SK-N-DZ (cell line): ENCODE results near the gene XRCC4.

Source experiments
- DNase-seq: peaks from one replicate; pipeline ENCODE4 v3.0.0-alpha.2; 2015; ENCODE audit warnings: low spot score

XRCC4 gene

DNA sequence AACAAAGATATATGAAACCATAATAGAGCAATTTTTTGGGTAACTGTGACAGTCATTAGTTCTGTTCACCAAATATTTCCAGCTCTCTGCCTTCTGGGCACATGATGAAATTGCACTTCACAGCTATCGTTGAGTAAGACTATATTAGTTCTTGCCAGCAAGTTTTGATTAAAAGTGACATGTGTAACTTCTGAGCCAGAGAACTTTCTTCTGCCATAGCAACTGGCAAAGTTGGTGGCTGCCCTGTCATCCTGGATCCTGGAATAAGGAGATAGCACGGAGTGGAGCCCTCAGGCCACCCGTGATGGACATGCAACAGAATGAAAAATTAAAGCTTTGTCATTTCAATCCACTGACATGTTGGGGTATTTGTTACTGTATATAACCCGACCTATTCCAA lies 199.8 kb downstream of the XRCC4 start:
- DNase-seq = no peak

DNA sequence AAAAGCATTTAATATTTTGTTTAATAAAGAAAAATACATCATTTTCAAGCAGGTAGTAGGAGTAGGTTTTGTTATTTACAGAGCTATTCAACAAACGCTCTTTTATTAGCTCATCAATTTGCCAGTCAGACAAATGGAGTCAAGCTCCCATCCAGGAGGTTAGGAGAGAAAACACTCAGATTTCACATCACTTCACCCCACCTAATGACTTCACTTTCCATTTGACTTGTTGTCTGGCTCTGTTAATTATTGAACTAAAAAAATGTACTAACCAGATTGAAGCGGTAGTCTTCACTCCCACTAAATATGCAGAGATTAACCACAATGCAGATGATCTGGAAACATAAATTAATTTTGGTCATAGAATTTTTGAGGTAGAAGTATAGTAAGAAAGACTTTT lies 200.6 kb downstream of the XRCC4 start:
- DNase-seq = no peak

DNA sequence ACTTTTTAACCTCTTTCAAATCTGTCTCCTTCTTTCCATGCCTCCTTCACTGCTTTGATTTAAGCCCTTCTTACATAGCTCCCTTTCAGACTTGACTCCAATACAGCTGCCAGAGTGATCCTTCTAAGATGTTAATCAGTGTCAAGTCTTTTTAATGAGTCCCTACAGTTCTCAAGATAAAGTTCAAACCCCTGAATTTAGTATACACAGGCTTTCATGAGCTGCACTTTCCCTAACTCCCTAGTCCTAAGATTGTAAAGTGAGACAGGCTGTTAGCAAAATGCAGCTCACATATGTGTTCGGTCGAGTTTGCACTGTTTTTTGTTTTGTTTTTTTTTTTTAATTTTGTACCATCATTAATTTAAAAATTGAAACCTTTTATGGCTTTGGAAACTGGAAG lies 203.8 kb downstream of the XRCC4 start:
- no peak for DNase-seq

DNA sequence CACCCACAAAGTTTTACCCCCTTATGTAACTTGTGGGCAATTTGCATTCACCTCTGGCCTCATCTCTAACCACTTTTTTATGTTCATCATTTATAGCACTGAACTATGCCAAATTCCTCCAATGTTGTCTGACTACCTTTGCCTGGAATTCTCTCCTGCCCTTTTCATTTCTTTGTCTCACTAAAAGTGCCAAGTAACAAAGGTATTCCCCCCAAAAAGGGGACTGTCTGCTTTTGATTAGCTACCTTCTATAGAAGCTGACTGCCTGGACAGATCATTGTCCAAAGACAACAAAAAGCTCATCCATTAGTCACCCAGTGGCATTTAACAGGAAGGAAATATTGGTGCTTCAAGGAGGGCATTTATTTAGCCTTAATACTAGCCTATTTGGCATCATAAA lies 204.3 kb downstream of the XRCC4 start:
- no peak for DNase-seq

DNA sequence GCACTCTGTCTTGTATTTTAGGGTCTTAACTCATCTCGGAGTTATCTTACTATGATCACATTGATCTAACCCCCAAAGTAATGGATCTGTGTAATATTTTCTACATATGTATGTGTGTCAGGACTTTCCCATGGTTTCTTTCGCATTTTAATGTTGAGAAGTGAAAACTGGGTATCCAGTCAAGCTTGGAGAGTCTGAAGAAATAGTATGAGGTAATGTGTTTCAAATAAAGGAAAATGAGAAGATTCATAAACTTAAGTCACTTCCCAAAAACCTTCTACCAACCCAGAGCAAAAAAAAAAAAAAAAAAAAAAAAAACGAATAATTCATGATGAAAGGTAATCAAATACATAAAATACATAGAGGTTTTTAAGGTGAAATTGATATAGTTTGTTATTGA lies 206.4 kb downstream of the XRCC4 start:
- DNase-seq = no peak

DNA sequence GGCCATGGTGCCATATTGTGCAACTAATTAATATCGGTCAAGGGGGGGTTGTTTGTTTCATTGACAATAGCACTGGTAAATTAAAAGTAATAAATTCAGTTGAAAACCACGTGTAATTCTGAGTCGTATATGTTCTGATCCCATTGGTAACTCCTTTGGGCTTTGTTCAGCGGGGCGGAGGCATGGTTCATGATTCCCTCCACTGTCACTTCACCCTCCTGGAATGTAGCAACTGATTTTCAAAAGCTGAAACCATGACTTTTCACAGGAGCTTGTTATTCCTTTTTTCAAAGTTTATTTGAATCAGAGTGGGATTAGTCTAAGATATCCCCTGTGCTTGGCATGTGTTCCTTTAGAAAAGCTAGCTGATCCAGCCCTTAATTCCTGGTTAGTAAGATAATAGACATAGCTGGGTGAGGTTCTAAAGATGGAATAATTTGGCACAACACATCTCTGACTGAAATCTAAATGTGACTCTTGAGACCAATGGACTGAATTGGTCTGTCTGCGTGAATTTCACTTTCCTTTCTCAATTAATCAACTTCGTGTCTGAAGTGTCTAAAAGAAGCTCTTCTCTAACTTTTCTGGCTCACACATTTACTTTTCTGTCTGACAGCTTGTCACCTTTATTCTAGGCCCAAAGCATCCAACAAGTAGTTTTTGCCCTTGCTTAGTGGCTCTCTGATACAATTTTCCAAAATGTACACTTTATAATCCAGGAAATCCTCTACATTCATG lies 208.5 kb downstream of the XRCC4 start:
- no peak for DNase-seq

DNA sequence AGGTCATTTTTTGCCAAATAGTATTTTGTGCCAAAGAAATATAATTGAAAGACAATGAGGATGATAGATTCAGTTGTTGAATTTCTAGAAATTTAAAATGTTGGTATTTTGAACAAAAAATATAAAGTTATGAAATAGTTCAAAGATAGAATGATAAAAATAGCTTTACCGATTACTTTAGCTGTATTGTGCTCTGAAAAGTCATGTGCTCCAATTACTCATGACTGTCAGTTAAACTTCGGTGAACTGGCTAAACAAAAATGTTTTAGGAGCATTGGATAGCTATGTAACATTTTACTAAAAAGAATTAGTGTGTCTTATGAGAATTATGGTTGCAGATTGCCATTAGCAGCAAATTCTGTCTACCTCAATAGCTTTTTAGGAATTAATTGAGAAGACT lies 216.9 kb downstream of the XRCC4 start:
- no peak for DNase-seq

DNA sequence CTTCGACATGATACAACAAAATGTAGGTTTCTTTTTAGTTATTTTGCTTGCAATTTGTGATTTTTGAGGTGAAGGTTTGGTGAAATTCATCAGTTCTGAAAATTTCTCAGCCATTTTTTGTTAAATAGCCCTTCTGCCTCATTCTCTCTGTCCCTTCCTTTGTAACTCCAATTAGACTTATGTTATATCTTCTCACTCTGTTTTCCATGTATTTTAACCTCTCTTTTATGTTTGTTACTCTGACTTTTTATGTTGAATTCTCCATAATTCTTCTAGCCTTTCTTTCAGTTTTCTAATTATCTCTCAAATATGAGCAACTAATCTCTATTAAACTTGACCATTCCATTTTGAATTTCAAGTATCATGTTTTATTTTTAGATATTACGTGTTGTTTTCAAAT lies 222.0 kb downstream of the XRCC4 start:
- DNase-seq = no peak

DNA sequence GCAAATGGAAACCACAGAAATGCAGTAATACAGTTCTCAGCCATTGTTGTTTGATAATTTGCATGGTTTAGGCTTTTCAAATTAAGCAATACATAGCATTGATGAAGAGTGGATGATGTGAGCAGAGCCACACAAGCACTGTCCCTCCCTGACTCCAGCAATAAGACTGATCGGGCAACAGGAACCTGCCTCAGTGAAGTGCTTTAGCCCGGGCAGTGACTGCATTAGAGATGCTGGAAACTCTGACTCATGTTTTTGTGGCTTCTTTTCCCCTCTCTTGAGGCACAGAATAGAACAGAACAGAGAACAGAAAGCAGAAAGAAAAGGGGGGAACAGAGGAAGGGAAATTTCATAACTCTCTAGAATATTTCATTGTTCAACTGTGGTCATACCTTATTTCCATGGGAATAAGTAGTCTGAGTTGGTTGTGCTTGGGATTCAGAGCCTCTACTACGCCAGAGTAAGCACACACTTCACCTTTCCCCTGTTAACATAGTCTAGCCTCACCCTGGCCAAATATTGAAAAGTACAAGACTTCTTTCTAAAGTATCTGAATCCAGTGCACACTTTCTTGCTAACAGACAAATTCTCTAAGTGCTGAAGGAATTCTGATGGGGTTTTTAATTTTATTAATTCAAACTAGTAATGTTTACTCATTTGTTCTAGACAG lies 229.4 kb downstream of the XRCC4 start:
- no peak for DNase-seq

DNA sequence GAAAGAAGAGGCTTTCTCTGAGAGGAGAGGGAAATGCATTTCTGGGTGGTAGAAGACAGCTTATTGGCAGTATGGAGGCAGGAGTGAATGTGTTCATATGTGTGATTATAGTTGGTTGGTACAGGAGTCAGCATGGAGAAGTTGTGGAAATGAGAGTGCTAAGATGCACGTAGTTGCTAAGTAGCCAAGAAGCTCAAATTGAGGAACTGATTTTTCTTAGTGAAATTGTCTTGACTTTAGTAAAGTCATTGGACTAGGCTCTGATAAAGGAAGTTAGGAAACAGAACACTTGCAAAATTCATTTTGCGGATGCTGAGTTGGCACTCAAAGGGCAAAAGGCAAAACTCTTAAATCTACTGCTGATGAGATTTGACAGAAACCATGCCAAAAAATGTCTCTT lies 235.3 kb downstream of the XRCC4 start:
- DNase-seq = no peak

DNA sequence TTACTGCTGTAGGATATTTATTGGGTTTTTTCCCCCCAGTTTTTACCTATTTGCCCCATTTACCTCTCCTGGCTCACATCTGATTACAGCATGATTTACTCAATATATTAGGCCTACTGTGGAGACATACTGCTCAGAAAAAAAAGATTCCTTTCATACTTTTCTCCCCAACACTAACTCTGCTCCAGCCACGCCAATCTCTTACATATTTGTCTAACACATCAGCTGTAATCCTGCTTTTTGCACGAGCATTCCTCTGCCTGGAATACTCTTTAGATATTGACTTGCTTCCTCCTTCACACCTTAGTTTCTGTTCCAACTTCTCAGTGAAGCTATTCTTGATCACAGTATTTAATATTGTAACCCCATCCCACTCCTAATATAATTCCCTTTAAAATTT lies 236.1 kb downstream of the XRCC4 start:
- DNase-seq = no peak

DNA sequence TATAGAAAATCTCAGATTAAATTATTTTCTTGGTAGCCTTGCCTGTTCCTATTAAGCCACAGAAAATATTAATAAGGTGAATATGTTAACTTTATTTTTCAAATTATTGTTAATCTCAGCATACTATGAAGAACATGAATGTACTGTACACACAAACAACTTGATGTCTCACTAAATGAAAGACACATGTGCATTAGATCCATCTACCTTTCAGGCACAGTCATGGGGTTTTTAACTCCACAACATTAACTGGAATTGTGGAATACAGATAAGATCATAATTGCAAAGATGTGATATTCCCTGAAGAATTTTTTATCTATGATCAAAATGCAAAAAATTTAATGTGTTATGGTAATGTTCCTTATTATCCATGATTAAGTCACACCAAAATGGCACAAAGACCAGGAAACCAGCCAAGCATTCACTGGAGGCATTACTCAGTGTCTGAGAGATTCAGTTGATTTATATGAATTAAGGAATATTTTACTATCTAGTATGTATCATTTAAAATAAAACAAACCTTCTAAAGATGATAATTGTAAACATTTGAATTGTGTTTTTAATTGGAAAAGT lies 244.2 kb downstream of the XRCC4 start:
- DNase-seq = no peak

DNA sequence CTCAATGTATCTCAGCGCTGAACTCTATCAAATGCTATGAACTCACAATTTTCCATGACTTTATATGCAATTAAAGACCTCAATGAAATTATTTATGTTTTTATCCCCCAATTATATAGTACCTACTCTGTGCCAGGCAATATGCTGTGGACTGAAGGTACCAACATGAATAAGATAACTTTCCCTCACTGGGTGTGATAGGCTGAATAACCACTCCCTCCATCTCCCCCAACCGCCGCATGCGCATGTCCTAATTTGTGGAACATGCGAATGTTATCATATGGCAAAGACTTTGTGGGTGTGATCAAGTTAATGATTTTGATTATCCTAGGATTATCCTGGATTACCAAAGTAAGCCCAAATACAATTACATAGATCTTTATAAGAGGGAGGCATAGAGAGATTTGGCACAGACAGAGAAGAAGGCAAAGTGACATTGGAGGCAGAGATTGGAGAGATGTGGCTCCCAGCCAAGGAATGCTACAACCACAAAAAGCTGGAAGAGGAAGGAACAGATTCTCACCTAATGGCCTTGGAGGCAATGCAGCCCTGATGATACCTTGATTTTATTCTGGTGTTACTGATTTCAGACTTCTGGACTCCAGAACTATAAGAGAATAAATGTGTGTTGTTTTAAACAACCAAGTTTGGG lies 245.1 kb downstream of the XRCC4 start:
- no peak for DNase-seq

DNA sequence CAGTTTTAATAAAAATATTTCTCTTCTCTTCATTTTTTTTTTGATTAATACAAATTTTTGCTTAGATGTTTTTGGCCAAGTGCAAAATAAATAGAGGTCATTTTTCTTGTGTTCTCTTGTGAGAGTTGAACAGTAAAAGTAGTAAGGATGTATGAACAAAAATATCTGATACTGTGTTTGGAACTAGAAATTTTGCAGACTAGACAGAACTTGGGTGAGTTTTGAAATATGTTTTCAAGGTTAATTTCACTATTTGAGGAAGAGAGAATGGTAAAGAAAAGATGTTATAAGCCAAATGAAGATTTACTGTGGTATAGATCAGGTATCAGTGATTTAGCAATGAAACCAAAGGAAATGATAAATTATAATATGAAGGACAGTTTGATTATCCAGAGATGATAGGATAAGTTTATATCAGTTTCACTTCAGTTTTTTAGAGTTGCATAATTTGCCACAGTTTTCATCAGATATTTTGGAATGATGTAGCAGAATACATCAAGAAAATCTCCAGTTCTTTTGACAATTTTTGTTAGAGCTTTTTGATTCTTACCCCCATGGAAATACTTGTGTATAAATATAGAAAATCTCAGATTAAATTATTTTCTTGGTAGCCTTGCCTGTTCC lies 246.3 kb downstream of the XRCC4 start:
- no peak for DNase-seq

DNA sequence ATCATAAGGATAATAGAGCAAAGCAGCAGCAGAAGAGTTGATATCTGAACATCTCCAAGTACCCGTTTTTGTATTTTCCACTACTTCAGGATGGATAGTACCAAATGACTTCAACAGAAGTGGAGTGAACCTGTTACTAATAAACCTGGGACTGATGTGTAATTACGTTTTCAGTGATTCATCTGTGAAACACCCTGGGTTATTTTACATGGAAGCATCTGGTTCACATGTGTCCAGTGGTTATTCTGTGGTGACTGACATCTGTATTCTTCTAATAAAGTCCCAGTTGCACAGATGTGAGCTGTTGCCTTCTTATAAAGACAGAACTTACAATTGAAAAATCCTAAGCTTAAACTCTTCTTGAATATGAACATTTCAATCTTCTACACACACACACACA lies 254.5 kb downstream of the XRCC4 start:
- no peak for DNase-seq

DNA sequence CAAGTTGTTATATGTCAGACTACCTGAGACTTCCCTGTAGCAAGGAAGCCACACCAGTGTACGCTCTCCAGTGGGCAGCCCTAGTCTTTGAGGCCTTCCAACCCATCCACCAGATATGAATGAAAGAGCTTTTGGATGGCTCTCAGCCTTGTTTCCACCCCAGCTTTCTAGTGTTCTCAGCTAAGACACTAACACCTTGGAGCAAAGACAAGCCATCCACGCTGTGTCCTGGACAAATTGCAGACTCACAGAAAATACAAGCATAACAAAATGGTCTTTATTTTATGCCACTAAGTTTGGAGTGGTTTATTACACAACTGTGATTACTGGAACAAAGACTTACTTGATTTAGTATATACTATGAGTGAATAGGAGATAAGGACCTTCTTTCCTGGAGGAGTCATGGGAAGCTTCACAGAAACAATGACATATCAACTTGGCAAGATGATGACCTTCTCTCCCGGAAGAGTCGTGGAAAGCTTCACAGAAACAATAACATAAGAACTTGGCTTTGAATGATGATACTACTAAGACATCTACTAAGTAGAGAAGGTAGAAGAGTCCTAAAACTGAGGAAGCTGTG lies 260.2 kb downstream of the XRCC4 start:
- DNase-seq = no peak

DNA sequence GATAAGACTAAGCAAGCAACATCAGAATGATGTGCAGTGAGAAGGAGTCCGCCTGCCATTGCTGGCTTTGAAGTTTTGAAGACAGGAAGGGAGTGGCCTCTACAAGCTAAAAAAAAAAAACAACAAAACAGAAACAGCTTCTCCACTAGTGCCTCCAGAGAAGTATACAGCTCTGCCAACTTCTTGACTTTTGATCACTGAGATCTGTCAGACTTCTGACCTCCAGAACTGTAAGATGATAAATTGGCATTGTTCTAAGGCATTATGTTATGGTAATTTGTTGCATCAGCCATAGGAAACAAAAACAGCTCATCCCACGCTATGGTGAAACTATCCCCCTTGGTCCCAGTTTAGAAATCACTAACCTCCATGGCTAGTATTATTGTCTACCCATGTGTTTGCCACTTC lies 263.2 kb downstream of the XRCC4 start:
- DNase-seq = no peak

DNA sequence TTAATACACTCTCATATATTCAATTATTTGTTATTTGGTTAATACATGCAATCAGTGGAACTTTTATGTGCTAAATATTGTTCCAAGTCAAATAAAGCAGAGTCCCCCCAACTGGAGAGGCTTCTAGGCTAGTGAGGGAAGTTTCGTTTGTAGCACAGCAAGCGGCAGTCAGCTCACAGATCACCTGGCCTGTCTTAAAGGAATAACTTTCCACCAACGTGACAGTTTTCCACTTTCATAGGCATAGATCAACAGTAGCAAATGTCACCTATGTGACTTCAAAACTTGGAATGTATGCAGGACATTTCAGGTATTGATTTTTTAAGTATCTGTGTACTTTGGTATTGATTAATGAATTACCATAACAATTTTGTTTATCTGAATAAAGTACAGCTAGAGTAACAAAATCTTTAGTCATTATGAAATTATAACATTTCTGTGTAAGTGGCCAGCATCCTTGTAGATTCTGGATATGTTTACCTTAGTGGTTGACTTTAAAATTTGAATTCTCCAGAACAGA lies 264.5 kb downstream of the XRCC4 start:
- no peak for DNase-seq

DNA sequence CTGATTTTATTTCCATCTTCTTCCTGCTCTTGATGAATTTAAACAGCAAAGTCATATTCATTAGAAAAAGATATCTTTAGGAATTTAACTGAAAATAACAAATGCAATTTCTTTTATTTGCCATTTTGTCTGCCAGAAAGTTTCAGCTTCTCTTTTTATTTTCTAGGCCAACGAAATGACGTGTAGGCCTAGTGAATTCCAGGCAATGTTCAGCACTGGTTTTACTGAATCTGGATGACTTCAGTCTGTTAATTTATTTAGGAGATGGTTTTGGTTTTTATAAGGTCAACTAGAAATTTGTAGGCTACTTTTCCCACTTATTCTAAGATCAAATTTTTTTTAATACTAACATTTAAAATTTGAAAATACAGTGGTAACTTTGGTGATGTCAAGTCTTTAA lies 265.1 kb downstream of the XRCC4 start:
- DNase-seq = no peak

DNA sequence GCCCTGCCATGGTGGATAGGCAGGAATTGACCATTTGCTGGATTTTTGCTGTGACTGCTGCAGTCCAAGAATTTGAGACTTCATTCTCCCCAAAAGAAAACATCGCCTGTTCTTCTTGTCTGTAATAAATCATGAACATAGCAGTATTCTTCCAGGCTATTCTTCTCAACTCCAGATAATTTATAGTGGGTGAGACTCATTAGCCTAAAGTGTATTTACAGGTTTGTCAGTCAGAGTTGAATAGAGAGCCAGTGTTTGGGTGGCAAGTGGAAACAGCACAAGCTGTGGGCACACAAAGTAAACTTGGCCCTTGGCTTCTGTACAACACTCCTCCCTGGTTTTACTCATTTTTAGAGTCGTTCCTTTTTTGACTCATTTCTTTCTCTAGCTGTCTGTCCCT lies 266.0 kb downstream of the XRCC4 start:
- DNase-seq = no peak

DNA sequence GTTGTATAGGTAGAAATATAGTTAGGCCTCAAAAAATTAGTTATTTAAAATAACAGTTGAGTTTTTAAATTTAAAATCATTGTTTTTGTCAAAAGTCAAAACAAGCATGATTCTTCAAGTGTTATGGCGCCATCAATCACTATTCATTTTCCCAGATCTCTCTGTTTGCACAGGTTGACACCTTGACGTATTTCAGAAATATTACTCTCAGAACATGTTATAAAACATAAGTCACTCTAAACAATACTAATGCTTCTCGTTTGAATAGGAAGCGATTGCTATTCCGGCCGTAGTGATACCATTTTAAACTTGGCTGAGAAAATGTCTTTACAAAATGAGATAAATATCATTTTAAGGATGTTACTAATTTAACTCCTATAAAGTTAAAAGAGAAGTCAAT lies 268.1 kb downstream of the XRCC4 start:
- no peak for DNase-seq
